Measurements from ENCODE around the gene GLTPD2.
A peak's percentile ranks its signal among the peaks of the same experiment; 100 is the strongest.

GLTPD2 gene

GRCh38 chr17:4788807-4789700 is at the start of gene GLTPD2:
Gene GLTPD2, plus strand, starts transcription at chr17:4788964. Its CDS starts 48 bp downstream, at chr17:4789012.
- DNase-seq (ENCODE audit: low read depth in 1 of 2, low spot score in 1 of 2), result no peak

- DNase-seq (ENCODE audit: low read depth in 1 of 2, low spot score in 1 of 2), result peak in 1 of 2 donors; percentile 37
These were observed 49.4 kb upstream of the GLTPD2 start, which contains the start of the genes CXCL16 and ZMYND15 for GRCh38 chr17:4739122-4740024. Gene CXCL16, minus strand, starts transcription at chr17:4739928. Its CDS starts 589 bp downstream, at chr17:4739339. Gene ZMYND15, plus strand, starts transcription at chr17:4739833. Its CDS starts 716 bp downstream, at chr17:4740549.

- no peak for DNase-seq (ENCODE audit: low read depth in 1 of 2, low spot score in 1 of 2)
These were observed 48.8 kb upstream of the GLTPD2 start for GRCh38 chr17:4740025-4740351.

- no peak for DNase-seq (ENCODE audit: low read depth in 1 of 2, low spot score in 1 of 2)
These were observed 48.2 kb upstream of the GLTPD2 start for GRCh38 chr17:4740584-4740983.

- DNase-seq (ENCODE audit: low read depth in 1 of 2, low spot score in 1 of 2), result no peak
These were observed 47.2 kb upstream of the GLTPD2 start for GRCh38 chr17:4741544-4741943.

- DNase-seq (ENCODE audit: low read depth in 1 of 2, low spot score in 1 of 2), result no peak
These were observed 46.6 kb upstream of the GLTPD2 start for GRCh38 chr17:4742133-4742532.

- DNase-seq (ENCODE audit: low read depth in 1 of 2, low spot score in 1 of 2), result no peak
These were observed 46.1 kb upstream of the GLTPD2 start for GRCh38 chr17:4742629-4743028.

GRCh38 chr17:4743216-4743615 is 45.5 kb upstream of the GLTPD2 start:
- DNase-seq (ENCODE audit: low read depth in 1 of 2, low spot score in 1 of 2), result no peak

GRCh38 chr17:4743898-4744297 is 44.9 kb upstream of the GLTPD2 start:
- DNase-seq (ENCODE audit: low read depth in 1 of 2, low spot score in 1 of 2), result no peak

- no peak for DNase-seq (ENCODE audit: low read depth in 1 of 2, low spot score in 1 of 2)
These were observed 43.5 kb upstream of the GLTPD2 start for GRCh38 chr17:4744999-4745969.

GRCh38 chr17:4747847-4748246 is 40.9 kb upstream of the GLTPD2 start:
- no peak for DNase-seq (ENCODE audit: low read depth in 1 of 2, low spot score in 1 of 2)

GRCh38 chr17:4748686-4749085 is 40.1 kb upstream of the GLTPD2 start:
- DNase-seq (ENCODE audit: low read depth in 1 of 2, low spot score in 1 of 2), result no peak

- no peak for DNase-seq (ENCODE audit: low read depth in 1 of 2, low spot score in 1 of 2)
These were observed 38.2 kb upstream of the GLTPD2 start for GRCh38 chr17:4750606-4751005.

- DNase-seq (ENCODE audit: low read depth in 1 of 2, low spot score in 1 of 2), result no peak
These were observed 36.8 kb upstream of the GLTPD2 start for GRCh38 chr17:4751932-4752331.

GRCh38 chr17:4753392-4753791 is 35.4 kb upstream of the GLTPD2 start:
- DNase-seq (ENCODE audit: low read depth in 1 of 2, low spot score in 1 of 2), result no peak

- DNase-seq (ENCODE audit: low read depth in 1 of 2, low spot score in 1 of 2), result no peak
These were observed 29.0 kb upstream of the GLTPD2 start for GRCh38 chr17:4759776-4760236.

- no peak for DNase-seq (ENCODE audit: low read depth in 1 of 2, low spot score in 1 of 2)
These were observed 24.2 kb upstream of the GLTPD2 start for GRCh38 chr17:4764595-4764994.

- DNase-seq (ENCODE audit: low read depth in 1 of 2, low spot score in 1 of 2), result no peak
These were observed 22.6 kb upstream of the GLTPD2 start for GRCh38 chr17:4766201-4766600.

GRCh38 chr17:4766723-4767122 is 22.0 kb upstream of the GLTPD2 start:
- DNase-seq (ENCODE audit: low read depth in 1 of 2, low spot score in 1 of 2), result no peak

GRCh38 chr17:4768298-4768697 is 20.5 kb upstream of the GLTPD2 start:
- DNase-seq (ENCODE audit: low read depth in 1 of 2, low spot score in 1 of 2), result no peak

GRCh38 chr17:4769628-4770027 is 19.1 kb upstream of the GLTPD2 start:
- no peak for DNase-seq (ENCODE audit: low read depth in 1 of 2, low spot score in 1 of 2)
